Measurements from ENCODE around the gene RAB30.
"Not testable (repeated sequence)": the region's sequence is repeated elsewhere in the genome, so short reads cannot be mapped to it uniquely, and the experiment has no call there.

The RAB30 gene

GRCh38 chr11:82943430-82943829, 128.3 kb downstream of the RAB30 start:
- DNase-seq (ENCODE audit: low read depth), result not testable (repeated sequence)

GRCh38 chr11:82942376-82942775, 129.3 kb downstream of the RAB30 start:
- no peak for DNase-seq (ENCODE audit: low read depth)

- DNase-seq (ENCODE audit: low read depth), result no peak
Measured at GRCh38 chr11:82939456-82939855, 132.2 kb downstream of the RAB30 start.

GRCh38 chr11:82937554-82937953, 134.1 kb downstream of the RAB30 start:
- DNase-seq (ENCODE audit: low read depth), result no peak

- DNase-seq (ENCODE audit: low read depth), result no peak
Measured at GRCh38 chr11:82936261-82936660, 135.4 kb downstream of the RAB30 start.

GRCh38 chr11:82932564-82932963, 139.1 kb downstream of the RAB30 start:
- no peak for DNase-seq (ENCODE audit: low read depth)

GRCh38 chr11:82930734-82931133, 141.0 kb downstream of the RAB30 start:
- DNase-seq (ENCODE audit: low read depth), result no peak

GRCh38 chr11:82930229-82930628, 141.5 kb downstream of the RAB30 start:
- DNase-seq (ENCODE audit: low read depth), result no peak

GRCh38 chr11:82929121-82929520, 142.6 kb downstream of the RAB30 start:
- DNase-seq (ENCODE audit: low read depth), result no peak

GRCh38 chr11:82927264-82927880, 144.3 kb downstream of the RAB30 start:
- no peak for DNase-seq (ENCODE audit: low read depth)

- DNase-seq (ENCODE audit: low read depth), result no peak
Measured at GRCh38 chr11:82924522-82925224, 147.0 kb downstream of the RAB30 start.
